Renal cortical epithelial cell (primary cell): ENCODE data around the gene FBXW11. TPM values are rescaled to one million over a fixed set of nuclear protein-coding genes. Genes with fewer than 3 reads are reported as not detected.

ENCODE experiments used
- DNase-seq: peaks from one replicate; pipeline ENCODE4 v3.0.0-alpha.2; 2011; ENCODE audit warnings: low read depth
- total RNA-seq: library from RNA; depleted of rRNA; stranded (reverse); fragments of >200 nt; gene quantifications from 2 replicates; pipeline ENCODE4 v1.2.3, GENCODE V29; 2014

FBXW11 gene
- total RNA-seq, 1 donor from 2014 or later: 114 TPM

- peak; percentile 32 for DNase-seq
Measured at GRCh38 chr5:172020110-172020786, 13.8 kb upstream of the FBXW11 start.

DNA sequence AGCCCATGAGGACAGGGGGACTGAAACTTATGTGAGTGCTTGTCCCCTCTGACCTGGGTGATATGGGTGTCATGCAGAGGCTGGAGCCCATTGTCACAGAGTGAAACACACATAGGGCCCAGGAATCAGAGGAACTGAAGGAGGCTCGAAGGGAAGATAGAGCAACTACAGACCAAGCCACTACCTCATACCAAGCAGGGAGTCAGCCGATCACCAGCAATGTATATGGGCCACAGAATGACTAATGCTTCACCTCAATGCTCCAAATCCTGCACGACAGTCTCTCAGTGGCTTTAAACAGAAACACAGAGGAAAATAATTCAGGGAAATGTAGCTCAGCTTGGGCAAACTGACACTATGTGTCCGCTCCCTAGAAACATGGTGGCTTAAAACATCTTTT is 8.9 kb upstream of the FBXW11 start:
- no peak for DNase-seq

DNA sequence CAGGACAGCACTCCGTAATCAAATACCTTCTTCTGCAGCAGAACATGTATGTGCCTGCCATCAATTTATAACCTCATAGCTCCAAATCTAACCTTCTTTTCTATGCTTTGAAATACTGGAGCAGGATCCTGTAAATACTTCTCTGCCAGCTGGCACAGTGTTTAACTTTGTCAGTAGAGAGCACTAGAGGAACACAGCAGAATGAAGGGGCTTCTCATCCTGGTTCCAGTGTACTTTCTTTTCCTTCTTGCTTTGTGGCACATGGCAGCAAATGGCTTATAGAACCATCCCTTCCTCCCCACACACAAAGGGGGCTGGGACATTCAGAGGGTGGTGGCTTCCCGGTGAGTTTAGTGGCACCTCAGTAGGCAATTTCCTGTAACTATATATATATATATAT is 3.8 kb upstream of the FBXW11 start:
- no peak for DNase-seq

GRCh38 chr5:172009536-172010270 is 3.3 kb upstream of the FBXW11 start:
- no peak for DNase-seq

GRCh38 chr5:172008689-172009141 is 2.3 kb upstream of the FBXW11 start:
- DNase-seq: peak; percentile 52

GRCh38 chr5:172008111-172008455 is 1.6 kb upstream of the FBXW11 start:
- no peak for DNase-seq

DNA sequence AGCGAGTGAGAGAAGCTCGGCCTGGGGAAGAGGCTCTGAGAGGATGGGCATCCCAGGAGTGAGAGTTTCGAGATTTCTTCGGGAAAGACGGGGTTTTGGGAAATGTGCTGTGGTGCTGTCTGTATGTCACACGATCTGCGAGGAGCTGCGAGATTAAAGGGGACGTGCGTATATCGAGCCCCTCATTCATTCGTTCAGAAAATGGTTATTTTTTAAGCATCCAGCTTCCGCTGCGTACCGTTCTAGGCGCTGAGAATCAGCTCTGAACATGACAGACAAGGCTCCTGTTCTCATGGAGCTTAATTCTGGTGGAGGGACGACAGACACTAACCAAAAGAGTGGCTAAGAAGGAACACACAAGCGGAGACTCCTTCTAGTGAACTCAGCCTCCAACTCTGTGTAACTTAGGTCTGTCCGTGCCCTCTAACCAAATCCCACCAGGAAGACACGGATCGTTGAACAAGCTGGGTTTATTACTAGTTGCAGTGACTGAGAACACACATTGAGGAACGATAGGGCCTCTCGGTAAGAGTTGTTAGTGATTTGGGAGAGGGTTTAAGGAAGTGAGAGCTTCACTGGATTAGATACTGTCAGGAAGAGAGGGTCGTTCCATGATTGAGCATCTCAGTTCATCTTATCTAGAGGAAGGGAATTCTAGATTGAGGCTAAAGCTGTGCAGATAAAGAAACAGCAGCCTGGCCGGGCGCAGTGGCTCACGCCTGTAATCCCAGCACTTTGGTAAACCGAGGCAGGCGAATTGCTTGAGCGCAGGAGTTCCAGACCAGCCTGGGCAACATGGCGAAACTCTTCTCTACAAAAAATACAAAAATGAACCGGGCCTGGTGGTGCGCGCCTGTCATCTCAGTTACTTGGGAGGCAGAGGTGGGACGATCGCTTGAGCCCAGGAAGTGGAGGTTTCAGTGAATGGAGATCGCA is 1.0 kb upstream of the FBXW11 start:
- peak; percentile 35 for DNase-seq

- no peak for DNase-seq
Measured at GRCh38 chr5:172005708-172006320, 624 bp downstream of the FBXW11 start.

DNA sequence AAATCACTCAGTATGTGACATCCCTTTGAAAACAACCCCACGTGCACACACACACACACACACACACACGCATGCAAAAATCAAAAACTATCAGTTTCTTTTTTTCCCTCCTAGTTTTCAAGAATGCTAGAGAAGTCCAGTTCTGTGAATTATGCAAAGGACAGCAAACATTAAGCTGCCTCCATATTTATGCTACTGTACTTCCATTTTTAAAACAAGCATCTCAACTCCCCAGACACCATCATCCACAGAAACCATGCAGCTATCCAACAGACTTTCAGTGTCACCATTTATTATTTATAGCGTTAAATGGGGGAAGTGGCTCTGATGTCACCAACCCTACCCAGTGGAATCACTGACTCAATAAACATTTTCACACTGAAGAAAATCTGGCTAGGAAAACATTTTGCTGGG is 1.6 kb downstream of the FBXW11 start:
- no peak for DNase-seq

- DNase-seq: no peak
Measured at GRCh38 chr5:172003746-172004145, 2.7 kb downstream of the FBXW11 start.

DNA sequence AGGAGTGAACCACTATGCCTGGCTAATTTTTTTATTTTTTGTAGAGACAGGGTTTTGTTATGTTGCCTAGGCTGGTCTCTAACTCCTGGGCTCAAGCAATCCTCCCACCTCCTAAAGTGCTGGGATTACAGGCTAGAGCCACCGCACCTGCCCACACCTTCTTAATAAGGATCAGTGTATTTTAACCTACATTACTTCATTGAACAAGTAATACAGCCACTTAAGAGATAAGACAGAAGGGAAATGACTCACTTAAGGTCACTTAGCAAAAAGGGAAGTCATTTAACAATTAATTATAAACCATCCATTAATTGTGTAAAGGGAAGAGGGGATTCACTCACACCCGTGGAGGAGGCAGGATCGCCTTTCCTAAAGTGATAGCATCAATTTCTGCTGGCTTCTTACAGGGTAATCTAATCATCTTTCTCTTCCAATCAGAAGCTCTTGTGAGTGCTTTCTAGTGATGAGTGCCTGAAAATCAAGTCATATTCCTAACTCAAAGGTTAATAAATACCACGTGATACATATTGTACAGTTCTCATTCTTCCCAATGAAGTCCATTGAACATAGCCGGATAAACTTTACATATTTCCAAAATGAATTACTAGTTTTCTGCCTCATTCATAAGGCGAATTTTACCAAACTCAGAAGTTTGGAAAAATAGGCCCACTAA is 3.5 kb downstream of the FBXW11 start:
- no peak for DNase-seq

DNA sequence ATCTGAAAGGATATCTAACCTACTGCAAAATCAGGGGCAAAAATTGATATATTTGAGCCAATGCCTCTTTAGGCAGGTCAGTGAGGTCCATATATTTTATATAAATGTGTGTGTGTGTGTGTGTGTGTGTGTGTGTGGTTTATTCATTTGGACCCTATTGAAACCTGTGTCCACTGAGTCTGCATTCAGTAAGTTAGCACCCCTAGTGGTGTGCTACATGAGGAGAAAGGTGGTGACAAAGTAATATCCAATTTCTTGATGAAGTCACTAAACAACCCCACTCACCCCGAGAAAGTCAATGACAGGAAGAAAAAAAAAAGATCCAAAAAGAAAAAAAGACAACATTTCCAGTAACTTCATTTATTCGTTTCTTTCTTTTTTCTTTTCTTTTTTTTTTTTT is 4.1 kb downstream of the FBXW11 start:
- peak; percentile 47 for DNase-seq

- peak; percentile 77 for DNase-seq
Measured at GRCh38 chr5:171999877-172000276, 6.6 kb downstream of the FBXW11 start.

DNA sequence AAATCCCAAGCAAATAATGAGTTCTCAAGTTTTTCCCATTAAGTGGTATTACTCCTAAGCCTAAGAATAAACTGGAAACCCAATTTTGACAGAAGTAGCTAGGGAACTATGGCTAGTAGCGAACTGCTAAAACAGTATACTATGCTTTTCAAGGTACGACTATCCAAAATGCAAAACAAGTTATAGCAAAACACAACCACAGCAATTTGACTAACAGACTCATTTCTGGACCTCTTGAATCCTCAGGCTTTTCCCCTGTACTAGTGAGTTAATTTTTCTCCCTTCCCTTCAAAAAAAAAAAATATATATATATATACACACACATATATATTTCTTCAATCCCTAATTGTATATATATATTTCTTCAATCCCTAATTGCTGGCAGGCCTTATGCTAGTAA is 7.3 kb downstream of the FBXW11 start:
- DNase-seq: no peak

- peak; percentile 57 for DNase-seq
Measured at GRCh38 chr5:171997011-171997410, 9.4 kb downstream of the FBXW11 start.

- DNase-seq: no peak
Measured at GRCh38 chr5:171992813-171993212, 13.6 kb downstream of the FBXW11 start.

DNA sequence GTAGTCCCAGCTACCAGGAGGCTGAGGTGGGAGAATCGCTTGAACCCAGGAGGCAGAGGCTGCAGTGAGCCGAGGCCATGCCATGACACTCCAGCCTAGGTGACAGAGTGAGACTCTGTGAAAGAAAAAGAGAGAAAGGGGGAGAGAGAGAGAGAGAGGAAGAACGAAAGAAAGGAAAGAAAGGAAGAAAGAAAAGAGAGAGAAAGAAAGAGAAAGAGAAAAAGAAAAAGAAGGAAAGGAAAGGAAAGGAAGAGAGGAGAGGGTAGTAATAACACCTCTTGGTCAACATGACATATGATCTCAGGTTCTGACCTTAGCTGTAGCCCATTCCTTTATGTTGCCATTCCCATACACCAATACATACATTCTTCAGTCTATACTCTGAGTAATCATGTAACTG is 14.1 kb downstream of the FBXW11 start:
- DNase-seq: no peak

- DNase-seq: no peak
Measured at GRCh38 chr5:171990713-171991015, 15.8 kb downstream of the FBXW11 start.

DNA sequence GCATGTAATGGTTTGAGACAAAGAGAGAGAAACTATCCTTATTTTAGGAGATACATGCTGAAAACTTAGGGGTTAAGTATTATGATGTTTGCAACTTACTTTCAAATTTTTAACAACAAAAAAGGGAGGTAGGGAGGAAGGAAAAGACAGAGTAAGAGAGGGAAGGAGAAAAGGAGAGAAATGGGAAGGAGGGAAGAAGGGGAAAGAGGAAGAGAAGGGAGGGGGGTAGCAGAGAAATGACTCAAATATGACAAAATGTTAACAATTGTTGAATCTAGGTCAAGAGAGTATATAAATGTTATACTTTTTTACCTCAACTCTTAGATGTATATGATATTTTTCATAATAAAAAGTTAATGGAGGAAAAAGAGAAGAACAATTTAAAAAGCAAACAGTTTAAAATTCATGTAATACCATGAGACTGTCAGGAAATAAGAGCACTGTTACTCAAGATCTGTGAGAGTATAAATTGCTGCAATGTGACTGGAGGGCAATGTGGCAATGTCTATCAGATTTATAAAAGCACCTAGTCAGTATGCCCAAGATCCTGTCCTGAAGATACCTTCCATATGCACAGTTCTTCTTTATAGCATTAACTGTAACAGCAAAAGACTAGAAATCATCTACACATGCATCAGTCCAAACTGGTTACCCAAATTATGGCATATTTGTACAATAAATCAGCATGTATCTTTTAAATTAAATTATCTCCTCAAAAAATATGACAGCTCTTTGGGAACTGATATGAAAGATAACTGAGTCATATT is 16.3 kb downstream of the FBXW11 start:
- DNase-seq: no peak

GRCh38 chr5:171989276-171989675 is 17.2 kb downstream of the FBXW11 start:
- peak; percentile 75 for DNase-seq

DNA sequence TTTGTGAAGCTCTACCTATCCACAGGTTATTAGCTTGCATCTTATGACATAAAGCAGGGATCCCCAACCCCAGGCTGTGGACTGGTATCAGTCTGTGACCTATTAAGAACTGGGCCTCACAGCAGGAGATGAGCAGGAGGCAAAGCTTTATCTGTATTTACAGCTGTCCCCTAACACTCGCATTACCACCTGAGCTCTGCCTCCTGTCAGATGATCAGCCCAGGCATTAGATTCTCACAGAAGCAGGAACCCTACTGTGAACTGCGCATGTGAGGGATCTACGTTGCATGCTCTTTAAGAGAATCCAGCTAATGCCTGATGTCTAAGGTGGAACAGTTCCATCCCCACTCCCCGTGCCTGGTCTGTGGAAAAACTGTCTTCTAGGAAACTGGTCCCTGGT is 19.7 kb downstream of the FBXW11 start:
- DNase-seq: no peak
